ENCODE results near the gene COL5A1.

Gene COL5A1

GRCh38 chr9:134783699-134784039 is 142.1 kb downstream of the COL5A1 start:
- no peak for DNase-seq (ENCODE audit: low read depth)
- no peak for TF ChIP-seq CTCF (conservative IDR thresholded peaks at IDR 0.05; ENCODE audit: low read depth, low read length)
- H3K4me3 ChIP-seq (ENCODE audit: low read length), result no peak overlapping the region

- TF ChIP-seq CTCF (conservative IDR thresholded peaks at IDR 0.05; ENCODE audit: low read depth, low read length), result no peak
- DNase-seq (ENCODE audit: low read depth), result no peak
- H3K4me3 ChIP-seq (ENCODE audit: low read length), result no peak overlapping the region
Observed at GRCh38 chr9:134784577-134785305, 143.1 kb downstream of the COL5A1 start.

GRCh38 chr9:134785325-134786108 is 143.9 kb downstream of the COL5A1 start:
- DNase-seq (ENCODE audit: low read depth), result no peak

GRCh38 chr9:134787601-134788531 is 146.3 kb downstream of the COL5A1 start:
- no peak for TF ChIP-seq CTCF (conservative IDR thresholded peaks at IDR 0.05; ENCODE audit: low read depth, low read length)
- H3K4me3 ChIP-seq (ENCODE audit: low read length), result no peak overlapping the region
- no peak for DNase-seq (ENCODE audit: low read depth)

More at GRCh38 chr9:134785325-134786108, 143.9 kb downstream of the COL5A1 start:
- H3K4me3 ChIP-seq (ENCODE audit: low read length), result no peak overlapping the region
- no peak for TF ChIP-seq CTCF (conservative IDR thresholded peaks at IDR 0.05; ENCODE audit: low read depth, low read length)

- no peak overlapping the region for H3K4me3 ChIP-seq (ENCODE audit: low read length)
- no peak for TF ChIP-seq CTCF (conservative IDR thresholded peaks at IDR 0.05; ENCODE audit: low read depth, low read length)
- no peak for DNase-seq (ENCODE audit: low read depth)
Observed at GRCh38 chr9:134789168-134789567, 147.6 kb downstream of the COL5A1 start.

GRCh38 chr9:134791009-134791408 is 149.4 kb downstream of the COL5A1 start:
- no peak for DNase-seq (ENCODE audit: low read depth)
- TF ChIP-seq CTCF (conservative IDR thresholded peaks at IDR 0.05; ENCODE audit: low read depth, low read length), result no peak
- no peak overlapping the region for H3K4me3 ChIP-seq (ENCODE audit: low read length)
